Lung (tissue), 12 donors: Measurements from ENCODE around the gene RSPO4. TPM values are rescaled to one million over a fixed set of nuclear protein-coding genes. Genes with fewer than 3 reads are reported as not detected.

Experiments
- ATAC-seq: fragments of 200-7000 bp; cut with Tn5 transposase; one replicate; pipeline ENCODE4 v1.9.1; 2020; ENCODE audit warnings: moderate number of reproducible peaks; ENCODE audit not compliant: insufficient read depth, low FRiP score
- DNase-seq, 3 donors: peaks; one replicate each; pipeline ENCODE4 v3.0.0-alpha.2; 2013 to 2017
- H3K27ac ChIP-seq, 2 donors: one replicate each; pipeline ENCODE4 v1.5.1; 2013; ENCODE audit warnings: mild to moderate bottlenecking in 2 of 2, moderate library complexity in 2 of 2, control low read depth in 1 of 2, inconsistent platforms in 1 of 2, low read depth in 1 of 2, low read length in 1 of 2
- H3K27me3 ChIP-seq, 3 donors: one replicate each; pipeline ENCODE4 v1.5.1; 2013; ENCODE audit warnings: low read length in 2 of 3; ENCODE audit not compliant: control insufficient read depth in 3 of 3, insufficient read depth in 3 of 3
- H3K36me3 ChIP-seq, 4 donors: one replicate each; pipeline ENCODE4 v1.5.1; 2013; ENCODE audit warnings: low read length in 4 of 4, mild to moderate bottlenecking in 1 of 4, moderate library complexity in 1 of 4; ENCODE audit not compliant: control insufficient read depth in 4 of 4, insufficient read depth in 4 of 4
- H3K4me1 ChIP-seq, 5 donors: one replicate each; pipeline ENCODE4 v1.5.1; 2013; ENCODE audit warnings: low read length in 5 of 5, mild to moderate bottlenecking in 2 of 5, moderate library complexity in 1 of 5; ENCODE audit not compliant: control insufficient read depth in 5 of 5, insufficient read depth in 5 of 5
- H3K4me3 ChIP-seq: one replicate; pipeline ENCODE4 v1.5.1; 2013; ENCODE audit warnings: mild to moderate bottlenecking, control low read depth, moderate library complexity
- H3K9ac ChIP-seq, 2 donors: one replicate each; pipeline ENCODE4 v1.5.1; 2013; ENCODE audit warnings: low read length in 2 of 2, control low read depth in 1 of 2; ENCODE audit not compliant: insufficient read depth in 1 of 2
- H3K9me3 ChIP-seq, 4 donors: one replicate each; pipeline ENCODE4 v1.5.1; 2013; ENCODE audit warnings: low read length in 3 of 4, mild to moderate bottlenecking in 1 of 4, moderate library complexity in 1 of 4; ENCODE audit not compliant: control insufficient read depth in 4 of 4, insufficient read depth in 3 of 4
- CTCF ChIP-seq: IDR thresholded peaks from 2 replicates; pipeline ENCODE4 v1.5.1; 2012; ENCODE audit warnings: mild to moderate bottlenecking; ENCODE audit errors: control extremely low read depth, extremely low read depth
- WGBS, 2 donors: extraction: QIAGEN DNeasy Blood & Tissue Kit; methylation state at CpG; one replicate each; pipeline ENCODE4 v1.1.7; 2013; 5-methylcytosine and 5-hydroxymethylcytosine counted together
- polyA plus RNA-seq, 2 donors: library from polyadenylated mRNA; stranded (reverse); fragments of 200-250 nt; gene quantifications; one replicate each; pipeline ENCODE4 v1.2.1, GENCODE V29; 2013
- total RNA-seq, 2 donors: library from RNA; depleted of rRNA in 1 of 2; stranded (reverse); fragments of >200 nt in 1 of 2; gene quantifications; one replicate each; pipeline ENCODE4 v1.2.1, GENCODE V29; 2014 to 2021
- donor health status: control.
- donor health status: control.
- donor health status: Bipolar disorder and iron deficiency.
- donor health status: healthy.
- donor health status: DM: yes; HTN: yes; CAD: no.

Gene RSPO4
- total and polyA plus RNA-seq, 4 donors = 1.00 to 7.4 (median 2.5) TPM

DNA sequence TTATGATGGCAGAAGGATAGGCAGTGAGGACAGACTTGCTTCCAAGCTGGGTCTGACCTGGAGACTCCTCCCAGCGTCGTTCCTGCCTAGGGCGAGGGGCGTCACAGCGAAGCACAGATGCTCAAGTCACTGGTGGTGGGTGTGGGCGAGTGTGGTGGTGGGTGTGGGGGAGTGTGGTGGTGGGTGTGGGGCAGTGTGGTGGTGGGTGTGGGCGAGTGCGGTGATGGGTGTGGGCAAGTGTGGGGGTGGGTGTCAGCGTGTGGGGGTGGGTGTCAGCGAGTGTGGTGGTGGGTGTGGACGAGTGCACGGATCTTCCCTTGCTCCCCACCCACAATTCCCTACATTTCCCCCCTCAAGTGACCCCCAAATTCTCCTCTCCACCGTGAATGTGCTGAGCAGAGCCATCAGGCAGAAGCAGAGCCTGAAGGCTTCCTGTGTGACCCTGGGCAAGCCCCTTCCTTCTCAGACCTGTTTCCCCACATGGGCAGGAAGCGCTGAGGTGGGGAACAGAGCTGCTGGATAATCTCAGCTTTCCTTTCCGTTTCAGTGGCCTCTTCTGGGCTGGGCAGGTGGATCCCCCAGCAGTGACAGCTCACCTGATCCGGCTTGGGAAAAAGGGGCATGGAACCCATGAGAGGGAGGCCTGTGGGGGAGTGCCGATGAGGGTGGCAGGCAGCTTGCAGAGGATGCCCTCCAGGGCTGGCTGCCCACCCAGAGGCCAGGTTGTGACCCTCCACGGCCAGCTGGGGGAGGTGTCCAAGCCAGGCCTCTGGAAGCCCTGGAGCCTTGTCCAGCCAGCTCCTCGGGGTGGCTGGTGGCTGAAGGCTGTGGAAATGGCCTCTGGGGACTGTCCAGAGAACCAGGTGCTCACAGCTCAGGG is 42.9 kb downstream of the RSPO4 start:
- H3K4me3 ChIP-seq = no peak overlapping the region
- DNase-seq (no peak), ATAC-seq (no peak)
- H3K27me3 ChIP-seq = peaks cover 0 to 3% (median 0%) of the 10 kb centered on the region in 3 donors
- no peaks in the 10 kb centered on the region for H3K36me3 ChIP-seq
- WGBS, 2 donors = 63 to 71% methylated on average over 19 of the region's 19 CpGs
- no peaks in the 10 kb centered on the region for H3K9me3 ChIP-seq
- H3K4me1 ChIP-seq = peaks cover 0 to 6% (median 0%) of the 10 kb centered on the region in 5 donors
- no peak overlapping the region for H3K27ac ChIP-seq
- H3K9ac ChIP-seq = no peak overlapping the region
- no peak for TF ChIP-seq CTCF

GRCh38 chr20:957544-957943 is 44.6 kb downstream of the RSPO4 start:
- H3K4me1 ChIP-seq = peaks cover 0 to 6% (median 0%) of the 10 kb centered on the region in 5 donors
- H3K4me3 ChIP-seq = no peak overlapping the region
- H3K9ac ChIP-seq = no peak overlapping the region
- no peak overlapping the region for H3K27ac ChIP-seq
- no peak for ATAC-seq
- H3K36me3 ChIP-seq = no peaks in the 10 kb centered on the region
- DNase-seq = peak in 1 of 3 donors; percentile 12
- 91 to 100% methylated on average over 1 of the region's 1 CpG for whole genome bisulfite sequencing, 2 donors
- H3K9me3 ChIP-seq = no peaks in the 10 kb centered on the region
- TF ChIP-seq CTCF = no peak
- peaks cover 0 to 3% (median 0%) of the 10 kb centered on the region in 3 donors for H3K27me3 ChIP-seq

DNA sequence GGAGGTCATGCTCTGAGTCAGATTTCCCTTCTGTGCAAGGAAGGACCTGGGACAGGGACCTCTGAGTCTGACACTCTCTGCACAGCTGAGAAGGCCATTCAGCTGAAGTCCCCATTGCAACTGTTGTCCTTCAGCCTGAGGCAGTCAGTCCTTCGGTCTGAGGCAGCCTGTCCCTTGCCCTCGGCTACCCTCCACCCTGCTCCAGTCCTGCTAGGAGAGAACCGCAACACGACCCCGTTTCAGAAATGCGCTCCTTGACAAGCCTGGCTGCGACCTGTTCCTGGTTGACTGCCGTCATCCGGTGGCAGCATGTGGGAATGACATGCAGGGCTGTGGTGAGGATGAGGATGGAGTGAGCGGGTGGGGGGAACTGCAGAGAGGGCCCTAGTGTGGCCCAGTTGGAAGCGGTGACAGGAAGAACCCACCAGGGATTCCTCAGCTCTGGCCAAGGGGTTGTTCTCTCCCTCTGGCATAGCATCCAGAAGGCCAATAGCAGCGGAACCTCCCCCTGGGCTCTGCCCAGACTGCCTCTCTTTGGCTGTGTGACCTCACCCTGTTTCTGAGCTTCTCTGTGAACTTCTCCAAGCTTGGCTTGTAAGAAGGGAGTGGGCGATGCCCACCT is 45.7 kb downstream of the RSPO4 start:
- no peak overlapping the region for H3K9ac ChIP-seq
- H3K36me3 ChIP-seq = no peaks in the 10 kb centered on the region
- no peak overlapping the region for H3K27ac ChIP-seq
- H3K9me3 ChIP-seq = no peaks in the 10 kb centered on the region
- DNase-seq (peak; percentile 65 to 74 (median 69)), ATAC-seq (peak; percentile 65)
- H3K4me3 ChIP-seq = no peak overlapping the region
- peak; percentile 96 for TF ChIP-seq CTCF
- peaks cover 0 to 6% (median 0%) of the 10 kb centered on the region in 5 donors for H3K4me1 ChIP-seq
- peaks cover 0 to 3% (median 0%) of the 10 kb centered on the region in 3 donors for H3K27me3 ChIP-seq
- WGBS, 2 donors = 15 to 16% methylated on average over 13 of the region's 13 CpGs
